ENCODE results near the gene SLC28A1. TPM values are rescaled to one million over a fixed set of nuclear protein-coding genes. Genes with fewer than 3 reads are reported as not detected.

Gene SLC28A1
- total RNA-seq, 1 donor from 2014 or later: not detected

- H3K36me3 ChIP-seq (ENCODE audit: insufficient read depth, low read length): no peaks in the 10 kb centered on the region
- H4K20me1 ChIP-seq (ENCODE audit: insufficient read depth, low read length): no peaks in the 10 kb centered on the region
- no peaks in the 10 kb centered on the region for H3K36me3 Mint-ChIP-seq (ENCODE audit: low read depth, unreplicated experiment)
- no peaks in the 10 kb centered on the region for H3K4me1 Mint-ChIP-seq (ENCODE audit: low read depth, unreplicated experiment)
- H3K4me3 Mint-ChIP-seq (ENCODE audit: unreplicated experiment): no peak overlapping the region
- no peak for FAIRE-seq
- H2AFZ ChIP-seq (ENCODE audit: low read depth, low read length): no peak overlapping the region
- H3K9ac ChIP-seq (ENCODE audit: low read length): no peak overlapping the region
- no peaks in the 10 kb centered on the region for H3K4me1 ChIP-seq (ENCODE audit: insufficient read depth, low read length)
- peaks cover 32% of the 10 kb centered on the region for H3K27me3 Mint-ChIP-seq (ENCODE audit: low read depth, unreplicated experiment)
- H3K9me3 Mint-ChIP-seq (ENCODE audit: unreplicated experiment): peaks cover 2% of the 10 kb centered on the region
- H3K27me3 ChIP-seq (ENCODE audit: insufficient read depth, low read length): no peaks in the 10 kb centered on the region
- H3K79me2 ChIP-seq (ENCODE audit: insufficient read depth, low read length): no peaks in the 10 kb centered on the region
- H3K9me3 ChIP-seq (ENCODE audit: insufficient read depth, low read depth, low read length): no peaks in the 10 kb centered on the region
- no peak for DNase-seq (ENCODE audit: low read depth)
- H3K27ac ChIP-seq (ENCODE audit: low read depth, low read length): no peak overlapping the region
- no peak for TF ChIP-seq CTCF (IDR thresholded peaks at IDR 0.05; ENCODE audit: insufficient read depth, low read depth, low read length)
- TF ChIP-seq EZH2 (IDR thresholded peaks at IDR 0.05; ENCODE audit: insufficient read depth, low read length): no peak
- H3K27ac Mint-ChIP-seq (ENCODE audit: unreplicated experiment): no peak overlapping the region
- H3K4me2 ChIP-seq (ENCODE audit: low read length): no peak overlapping the region
- no peak overlapping the region for H3K4me3 ChIP-seq (ENCODE audit: insufficient read depth, low read depth, low read length)
Measured at GRCh38 chr15:84891339-84891738, 6.9 kb downstream of the SLC28A1 start.

- Histone ChIP-seq H3K4me2 (ENCODE audit: low read length) (no peak overlapping the region), H3K9ac (ENCODE audit: low read length) (no peak overlapping the region), H3K27me3 (ENCODE audit: insufficient read depth, low read length) (no peaks in the 10 kb centered on the region), H3K36me3 (ENCODE audit: insufficient read depth, low read length) (no peaks in the 10 kb centered on the region), H2AFZ (ENCODE audit: low read depth, low read length) (no peak overlapping the region), H3K27ac (ENCODE audit: low read depth, low read length) (no peak overlapping the region), H3K79me2 (ENCODE audit: insufficient read depth, low read length) (no peaks in the 10 kb centered on the region), H3K4me3 (ENCODE audit: insufficient read depth, low read depth, low read length) (no peak overlapping the region), H3K4me1 (ENCODE audit: insufficient read depth, low read length) (no peaks in the 10 kb centered on the region), H4K20me1 (ENCODE audit: insufficient read depth, low read length) (no peaks in the 10 kb centered on the region), H3K9me3 (ENCODE audit: insufficient read depth, low read depth, low read length) (no peaks in the 10 kb centered on the region)
- DNase-seq (ENCODE audit: low read depth) (no peak), FAIRE-seq (no peak)
- peaks cover 31% of the 10 kb centered on the region for H3K27me3 Mint-ChIP-seq (ENCODE audit: low read depth, unreplicated experiment)
- H3K9me3 Mint-ChIP-seq (ENCODE audit: unreplicated experiment): peaks cover 2% of the 10 kb centered on the region
- no peaks in the 10 kb centered on the region for H3K36me3 Mint-ChIP-seq (ENCODE audit: low read depth, unreplicated experiment)
- TF ChIP-seq CTCF (IDR thresholded peaks at IDR 0.05; ENCODE audit: insufficient read depth, low read depth, low read length): no peak
- TF ChIP-seq EZH2 (IDR thresholded peaks at IDR 0.05; ENCODE audit: insufficient read depth, low read length): no peak
- no peaks in the 10 kb centered on the region for H3K4me1 Mint-ChIP-seq (ENCODE audit: low read depth, unreplicated experiment)
- H3K27ac Mint-ChIP-seq (ENCODE audit: unreplicated experiment): no peak overlapping the region
- H3K4me3 Mint-ChIP-seq (ENCODE audit: unreplicated experiment): no peak overlapping the region
Measured at GRCh38 chr15:84892786-84893307, 8.4 kb downstream of the SLC28A1 start.

GRCh38 chr15:84893607-84894006 lies 9.1 kb downstream of the SLC28A1 start:
- H3K4me3 ChIP-seq (ENCODE audit: insufficient read depth, low read depth, low read length): no peak overlapping the region
- H3K27ac ChIP-seq (ENCODE audit: low read depth, low read length): no peak overlapping the region
- no peak overlapping the region for H3K9ac ChIP-seq (ENCODE audit: low read length)
- H3K9me3 Mint-ChIP-seq (ENCODE audit: unreplicated experiment): peaks cover 2% of the 10 kb centered on the region
- H2AFZ ChIP-seq (ENCODE audit: low read depth, low read length): no peak overlapping the region
- H3K9me3 ChIP-seq (ENCODE audit: insufficient read depth, low read depth, low read length): no peaks in the 10 kb centered on the region
- FAIRE-seq (no peak), DNase-seq (ENCODE audit: low read depth) (no peak)
- H3K27ac Mint-ChIP-seq (ENCODE audit: unreplicated experiment): no peak overlapping the region
- H3K36me3 ChIP-seq (ENCODE audit: insufficient read depth, low read length): no peaks in the 10 kb centered on the region
- no peak overlapping the region for H3K4me3 Mint-ChIP-seq (ENCODE audit: unreplicated experiment)
- H3K4me1 Mint-ChIP-seq (ENCODE audit: low read depth, unreplicated experiment): no peaks in the 10 kb centered on the region
- H3K4me2 ChIP-seq (ENCODE audit: low read length): no peak overlapping the region
- no peak for TF ChIP-seq CTCF (IDR thresholded peaks at IDR 0.05; ENCODE audit: insufficient read depth, low read depth, low read length)
- no peak for TF ChIP-seq EZH2 (IDR thresholded peaks at IDR 0.05; ENCODE audit: insufficient read depth, low read length)
- H4K20me1 ChIP-seq (ENCODE audit: insufficient read depth, low read length): no peaks in the 10 kb centered on the region
- H3K4me1 ChIP-seq (ENCODE audit: insufficient read depth, low read length): no peaks in the 10 kb centered on the region
- peaks cover 31% of the 10 kb centered on the region for H3K27me3 Mint-ChIP-seq (ENCODE audit: low read depth, unreplicated experiment)
- no peaks in the 10 kb centered on the region for H3K36me3 Mint-ChIP-seq (ENCODE audit: low read depth, unreplicated experiment)
- H3K27me3 ChIP-seq (ENCODE audit: insufficient read depth, low read length): no peaks in the 10 kb centered on the region
- no peaks in the 10 kb centered on the region for H3K79me2 ChIP-seq (ENCODE audit: insufficient read depth, low read length)
